Activated naive CD8-positive, alpha-beta T cell treated with anti-CD3 and anti-CD28 coated beads, Interleukin-2, amount 50 U/mL, for 24 hours (primary cell): ENCODE results near the gene RNF19B.
"Not testable (repeated sequence)": the region's sequence is repeated elsewhere in the genome, so short reads cannot be mapped to it uniquely, and the experiment has no call there.

Experiments used
- ATAC-seq: fragments of 150-1000 bp; cut with Tn5 transposase; one replicate; pipeline ENCODE4 v1.10.0; 2021
- DNase-seq: peaks from one replicate; pipeline ENCODE4 v3.0.0; 2021
- H3K27ac Mint-ChIP-seq: one replicate; pipeline ENCODE4 v1.8.0; 2021; ENCODE audit warnings: mild to moderate bottlenecking, mixed read lengths
- H3K27me3 Mint-ChIP-seq: one replicate; pipeline ENCODE4 v1.8.0; 2021; ENCODE audit warnings: mixed read lengths
- H3K36me3 Mint-ChIP-seq: one replicate; pipeline ENCODE4 v1.8.0; 2021; ENCODE audit warnings: low read depth, mixed read lengths
- H3K4me1 Mint-ChIP-seq: one replicate; pipeline ENCODE4 v1.8.0; 2021; ENCODE audit warnings: mixed read lengths
- H3K4me3 Mint-ChIP-seq: one replicate; pipeline ENCODE4 v1.8.0; 2021; ENCODE audit warnings: mild to moderate bottlenecking, moderate library complexity, mixed read lengths
- H3K9me3 Mint-ChIP-seq: one replicate; pipeline ENCODE4 v1.8.0; 2021; ENCODE audit warnings: mixed read lengths

RNF19B gene

DNA sequence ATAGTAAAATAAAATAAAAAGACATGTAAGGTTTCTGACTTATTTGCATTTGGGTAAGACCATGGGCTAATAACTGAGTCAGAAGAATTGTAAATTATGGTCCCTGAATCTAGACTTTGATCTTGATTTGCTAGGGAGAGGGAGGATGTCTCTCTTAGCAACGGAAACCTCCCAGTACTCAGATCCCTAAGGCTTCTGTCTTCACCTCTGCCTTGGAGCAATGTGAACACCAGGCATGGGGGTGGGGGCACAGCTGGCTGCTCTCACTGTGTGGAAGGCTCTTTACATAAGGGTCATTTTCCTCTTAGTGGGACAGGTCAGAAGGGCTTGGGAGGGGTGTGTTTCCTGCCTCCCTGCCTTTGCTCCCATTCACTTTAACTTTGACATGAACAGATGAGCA lies 46.4 kb downstream of the RNF19B start:
- no peak for ATAC-seq
- Mint-ChIP-seq H3K4me3 (no peak overlapping the region), H3K36me3 (no peaks in the 10 kb centered on the region), H3K27ac (no peak overlapping the region), H3K9me3 (no peaks in the 10 kb centered on the region), H3K4me1 (peaks cover 6% of the 10 kb centered on the region), H3K27me3 (peaks cover 56% of the 10 kb centered on the region)
- DNase-seq: no peak

DNA sequence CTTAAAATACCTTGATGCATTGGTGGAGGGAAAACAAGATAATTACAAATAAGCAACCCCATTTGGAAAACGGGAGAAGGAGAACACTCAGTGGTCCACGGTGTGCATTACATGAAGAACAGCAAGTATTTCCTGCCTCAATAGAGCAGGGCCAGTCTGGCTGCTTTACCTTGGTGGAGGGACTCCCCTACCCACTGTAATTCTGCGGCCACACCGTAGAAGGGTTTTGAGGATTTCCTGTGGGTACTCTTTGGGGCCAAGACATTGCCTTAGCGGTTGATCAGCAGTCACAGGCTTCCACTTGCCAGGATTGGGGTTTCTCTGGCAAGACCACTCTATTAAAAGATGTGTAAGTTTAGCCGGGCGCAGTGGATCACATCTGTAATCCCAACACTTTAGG lies 47.1 kb downstream of the RNF19B start:
- Mint-ChIP-seq H3K27ac (no peak overlapping the region), H3K9me3 (no peaks in the 10 kb centered on the region), H3K36me3 (no peaks in the 10 kb centered on the region), H3K27me3 (peaks cover 50% of the 10 kb centered on the region), H3K4me3 (no peak overlapping the region), H3K4me1 (peaks cover 6% of the 10 kb centered on the region)
- DNase-seq (no peak), ATAC-seq (peak; percentile 59)

DNA sequence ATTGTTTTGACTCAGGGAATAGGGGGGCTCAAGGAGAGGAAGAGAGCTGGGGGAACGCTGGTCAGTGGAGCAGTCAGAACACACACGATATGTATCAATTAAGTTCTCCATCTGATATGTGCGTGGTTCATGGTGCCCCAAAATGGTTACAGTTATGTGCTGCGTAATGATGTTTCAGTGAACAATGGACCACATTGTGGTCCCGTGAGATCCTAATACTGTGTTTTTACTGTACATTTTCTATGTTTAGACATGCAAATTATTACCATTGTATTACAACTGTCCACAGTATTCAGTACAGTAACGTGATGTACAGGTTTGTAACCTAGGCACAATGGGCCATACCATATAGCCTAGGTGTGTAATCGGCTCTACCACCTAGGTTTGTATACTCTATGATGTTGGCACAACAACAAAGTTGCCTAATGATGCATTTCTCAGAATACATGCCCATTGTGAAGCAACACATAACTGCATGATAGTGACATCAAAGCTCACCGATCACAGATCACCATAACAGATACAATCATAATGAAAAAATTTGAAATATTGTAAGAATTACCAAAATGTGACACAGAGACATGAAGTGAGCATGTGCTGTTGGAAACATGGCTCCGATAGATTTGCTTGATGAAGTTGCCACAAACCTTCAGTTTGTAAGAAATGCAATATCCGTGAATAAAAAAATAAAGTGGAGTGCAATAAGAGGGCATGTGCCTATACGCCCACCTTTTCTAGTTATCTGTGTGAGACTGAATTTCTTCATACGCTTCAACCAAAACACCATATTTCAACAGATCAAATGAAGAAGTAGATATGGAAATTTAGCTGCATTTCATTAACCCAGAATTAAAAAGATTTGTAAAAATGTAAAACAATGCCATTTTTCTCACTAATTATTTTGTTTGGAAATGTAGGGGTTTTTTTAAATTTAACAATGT lies 48.6 kb downstream of the RNF19B start:
- Mint-ChIP-seq H3K27me3 (peaks cover 37% of the 10 kb centered on the region), H3K36me3 (no peaks in the 10 kb centered on the region), H3K27ac (no peak overlapping the region), H3K4me1 (peaks cover 6% of the 10 kb centered on the region), H3K4me3 (no peak overlapping the region), H3K9me3 (no peaks in the 10 kb centered on the region)
- no peak for ATAC-seq
- no peak for DNase-seq

DNA sequence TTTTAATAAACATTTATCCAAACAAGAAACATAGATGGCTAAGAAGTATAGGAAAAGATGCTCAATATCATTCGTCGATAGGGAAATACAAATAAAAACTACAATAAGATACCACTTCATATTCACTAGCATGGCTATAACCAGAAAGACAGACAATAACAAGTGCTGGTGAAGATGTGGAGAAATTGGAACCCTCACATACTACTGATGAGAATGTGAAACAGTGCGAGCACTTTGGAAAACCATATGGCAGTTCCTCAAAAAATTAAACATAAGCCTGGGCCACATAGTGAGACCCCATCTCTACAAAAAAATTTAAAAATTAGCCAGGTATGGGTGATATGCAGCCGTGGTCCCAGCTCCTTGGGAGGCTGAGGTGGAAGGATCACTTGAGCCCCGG lies 54.3 kb downstream of the RNF19B start:
- peaks cover 8% of the 10 kb centered on the region for H3K27me3 Mint-ChIP-seq
- no peak overlapping the region for H3K4me3 Mint-ChIP-seq
- no peaks in the 10 kb centered on the region for H3K4me1 Mint-ChIP-seq
- H3K9me3 Mint-ChIP-seq: no peaks in the 10 kb centered on the region
- DNase-seq (no peak), ATAC-seq (no peak)
- no peaks in the 10 kb centered on the region for H3K36me3 Mint-ChIP-seq
- no peak overlapping the region for H3K27ac Mint-ChIP-seq

DNA sequence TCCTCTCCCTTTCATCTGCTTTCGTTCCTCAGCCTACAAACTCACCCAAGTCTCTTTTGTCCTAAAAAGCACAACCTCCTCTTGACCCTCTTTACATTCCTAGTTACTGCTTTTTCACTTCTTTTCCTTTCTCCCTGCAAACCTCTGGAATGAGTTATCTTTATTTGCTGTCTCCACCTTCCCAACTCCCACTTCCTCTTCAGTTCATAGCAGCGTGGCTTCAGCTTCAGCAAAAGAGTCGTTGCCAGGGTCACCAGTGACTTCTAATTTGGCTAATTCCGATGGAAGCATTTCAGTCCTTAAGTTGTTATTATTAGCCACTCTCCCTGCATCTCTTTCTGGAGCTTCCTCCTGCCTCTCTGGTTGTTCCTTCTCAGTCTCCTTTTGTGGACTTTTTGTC lies 57.2 kb downstream of the RNF19B start:
- Mint-ChIP-seq H3K36me3 (no peaks in the 10 kb centered on the region), H3K4me1 (no peaks in the 10 kb centered on the region), H3K27me3 (peaks cover 12% of the 10 kb centered on the region), H3K9me3 (no peaks in the 10 kb centered on the region), H3K4me3 (no peak overlapping the region), H3K27ac (no peak overlapping the region)
- ATAC-seq: no peak
- DNase-seq: no peak

DNA sequence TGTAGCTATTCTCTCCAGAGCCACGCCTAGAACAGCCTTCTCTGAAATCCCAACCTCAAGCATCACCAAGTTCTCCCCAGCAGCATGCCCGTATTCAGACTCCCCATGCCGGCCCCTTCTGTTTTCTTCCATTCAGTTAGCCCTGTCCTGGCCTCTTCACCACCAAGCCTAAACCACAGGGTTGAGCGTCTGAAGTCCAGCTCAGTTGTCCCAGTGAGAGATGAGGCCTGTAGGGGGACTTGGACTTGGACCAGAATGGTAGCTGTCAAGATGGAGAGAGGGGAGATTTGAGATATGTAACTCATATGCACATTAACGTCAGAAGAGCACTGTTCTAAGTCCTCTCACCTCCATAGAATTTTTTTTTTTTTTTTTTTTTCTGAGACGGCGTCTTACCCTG lies 58.0 kb downstream of the RNF19B start:
- H3K9me3 Mint-ChIP-seq: no peaks in the 10 kb centered on the region
- no peaks in the 10 kb centered on the region for H3K36me3 Mint-ChIP-seq
- peaks cover 1% of the 10 kb centered on the region for H3K4me1 Mint-ChIP-seq
- ATAC-seq (no peak), DNase-seq (no peak)
- H3K27ac Mint-ChIP-seq: no peak overlapping the region
- peaks cover 20% of the 10 kb centered on the region for H3K27me3 Mint-ChIP-seq
- no peak overlapping the region for H3K4me3 Mint-ChIP-seq

DNA sequence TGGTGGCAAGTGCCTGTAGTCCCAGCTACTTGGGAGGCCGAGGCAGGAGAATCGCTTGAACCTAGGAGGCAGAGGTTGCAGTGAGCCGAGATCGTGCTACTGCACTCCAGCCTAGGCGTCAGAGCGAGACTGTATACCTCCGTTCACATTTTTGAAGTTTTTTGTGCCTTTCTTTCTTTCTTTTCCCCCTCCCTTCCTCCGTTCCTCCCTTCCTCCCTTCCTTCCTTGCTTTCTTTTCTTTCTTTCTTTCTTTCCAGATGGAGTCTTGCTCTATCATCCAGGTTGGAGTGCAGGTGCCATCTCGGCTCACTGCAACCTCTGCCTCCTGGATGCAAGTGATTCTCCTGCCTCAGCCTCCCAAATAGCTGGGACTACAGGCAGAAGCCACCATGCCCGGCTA lies 59.0 kb downstream of the RNF19B start:
- H3K27ac Mint-ChIP-seq, H3K4me1 Mint-ChIP-seq, H3K9me3 Mint-ChIP-seq, H3K4me3 Mint-ChIP-seq, H3K36me3 Mint-ChIP-seq, DNase-seq, ATAC-seq: not testable (repeated sequence)
- peaks cover 25% of the 10 kb centered on the region for H3K27me3 Mint-ChIP-seq

DNA sequence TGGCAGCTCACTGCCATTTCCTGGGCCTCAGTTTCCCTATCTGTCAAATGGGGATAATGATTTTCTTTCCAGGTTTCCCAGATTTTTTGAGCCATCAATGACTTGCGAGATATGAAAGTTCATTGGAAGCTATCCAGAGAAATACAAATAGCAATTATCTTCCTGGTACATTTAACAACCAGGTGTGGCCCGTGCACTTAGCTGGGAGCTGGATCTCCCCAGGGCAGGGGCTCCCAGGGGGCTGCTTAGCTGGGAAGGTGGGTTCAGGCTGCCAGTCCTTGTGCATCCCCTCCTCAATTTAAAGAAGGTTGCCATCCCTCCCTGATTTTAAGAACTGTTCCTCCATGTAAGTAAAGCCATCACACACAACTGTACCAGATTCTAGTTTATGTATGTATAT lies 59.8 kb downstream of the RNF19B start:
- Mint-ChIP-seq H3K9me3 (no peaks in the 10 kb centered on the region), H3K27me3 (peaks cover 31% of the 10 kb centered on the region), H3K27ac (no peak overlapping the region), H3K36me3 (no peaks in the 10 kb centered on the region), H3K4me1 (peaks cover 4% of the 10 kb centered on the region), H3K4me3 (no peak overlapping the region)
- no peak for ATAC-seq
- DNase-seq: no peak

DNA sequence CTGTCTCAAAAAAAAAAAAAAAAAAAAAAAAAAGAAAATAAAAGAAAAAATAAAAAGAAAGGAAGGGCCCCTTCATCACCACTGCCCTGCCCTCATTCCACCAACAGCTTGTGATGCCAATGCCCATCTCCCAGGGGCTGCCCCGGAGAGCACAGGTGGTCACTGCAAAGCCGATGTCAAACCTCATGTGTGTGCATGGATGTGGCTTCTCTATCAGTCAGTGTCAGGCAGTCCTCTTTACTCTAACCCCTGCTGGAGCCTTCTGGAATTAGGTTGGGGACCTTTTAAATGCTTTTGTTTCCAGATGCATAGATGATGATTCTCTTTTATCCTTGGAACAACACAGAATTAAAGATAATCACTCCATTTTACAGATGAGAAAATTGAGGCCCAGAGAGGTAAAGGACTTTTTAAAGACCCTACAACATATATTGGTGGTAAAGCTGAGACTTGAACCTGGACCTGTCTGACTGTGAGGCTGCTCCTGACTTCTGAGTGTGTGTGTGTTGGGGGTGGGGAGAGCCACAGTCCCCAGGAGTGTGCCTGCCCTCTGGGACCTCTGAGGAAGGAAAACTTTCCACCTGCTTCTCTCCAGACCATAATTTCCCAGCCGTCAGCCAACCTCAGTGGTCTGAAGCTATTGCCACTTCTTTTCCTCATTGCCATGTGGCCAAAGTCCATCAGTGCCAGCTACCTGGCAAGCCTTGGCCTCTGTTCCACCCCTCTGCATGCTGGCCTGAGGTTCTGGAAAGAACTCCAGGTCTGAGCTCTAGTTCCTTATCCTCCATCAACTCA lies 60.4 kb downstream of the RNF19B start:
- ATAC-seq (no peak), DNase-seq (no peak)
- no peaks in the 10 kb centered on the region for H3K9me3 Mint-ChIP-seq
- H3K4me3 Mint-ChIP-seq: no peak overlapping the region
- peaks cover 4% of the 10 kb centered on the region for H3K4me1 Mint-ChIP-seq
- H3K36me3 Mint-ChIP-seq: no peaks in the 10 kb centered on the region
- peaks cover 35% of the 10 kb centered on the region for H3K27me3 Mint-ChIP-seq
- H3K27ac Mint-ChIP-seq: no peak overlapping the region

DNA sequence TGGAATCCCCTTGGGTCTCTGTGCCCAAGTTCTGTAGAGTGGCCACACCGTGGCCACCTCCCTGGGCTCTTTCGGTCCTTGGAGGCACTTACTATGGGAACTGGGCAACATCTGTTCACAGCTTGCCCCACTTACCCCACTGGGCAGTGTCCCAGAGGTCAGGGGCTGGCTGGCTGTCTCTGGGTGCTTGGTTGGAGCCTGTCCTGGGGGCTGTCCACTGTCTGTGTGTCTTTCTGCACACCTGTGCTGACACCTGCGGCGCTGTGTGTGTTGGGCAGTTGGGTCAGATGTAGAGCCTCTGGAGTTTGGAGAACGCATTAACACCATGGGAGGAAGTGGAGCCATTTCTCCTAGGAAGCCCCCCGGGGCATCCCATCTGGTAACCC lies 62.1 kb downstream of the RNF19B start:
- H3K4me1 Mint-ChIP-seq: peaks cover 4% of the 10 kb centered on the region
- ATAC-seq (no peak), DNase-seq (no peak)
- H3K27ac Mint-ChIP-seq: no peak overlapping the region
- H3K9me3 Mint-ChIP-seq: no peaks in the 10 kb centered on the region
- H3K36me3 Mint-ChIP-seq: no peaks in the 10 kb centered on the region
- no peak overlapping the region for H3K4me3 Mint-ChIP-seq
- peaks cover 44% of the 10 kb centered on the region for H3K27me3 Mint-ChIP-seq

DNA sequence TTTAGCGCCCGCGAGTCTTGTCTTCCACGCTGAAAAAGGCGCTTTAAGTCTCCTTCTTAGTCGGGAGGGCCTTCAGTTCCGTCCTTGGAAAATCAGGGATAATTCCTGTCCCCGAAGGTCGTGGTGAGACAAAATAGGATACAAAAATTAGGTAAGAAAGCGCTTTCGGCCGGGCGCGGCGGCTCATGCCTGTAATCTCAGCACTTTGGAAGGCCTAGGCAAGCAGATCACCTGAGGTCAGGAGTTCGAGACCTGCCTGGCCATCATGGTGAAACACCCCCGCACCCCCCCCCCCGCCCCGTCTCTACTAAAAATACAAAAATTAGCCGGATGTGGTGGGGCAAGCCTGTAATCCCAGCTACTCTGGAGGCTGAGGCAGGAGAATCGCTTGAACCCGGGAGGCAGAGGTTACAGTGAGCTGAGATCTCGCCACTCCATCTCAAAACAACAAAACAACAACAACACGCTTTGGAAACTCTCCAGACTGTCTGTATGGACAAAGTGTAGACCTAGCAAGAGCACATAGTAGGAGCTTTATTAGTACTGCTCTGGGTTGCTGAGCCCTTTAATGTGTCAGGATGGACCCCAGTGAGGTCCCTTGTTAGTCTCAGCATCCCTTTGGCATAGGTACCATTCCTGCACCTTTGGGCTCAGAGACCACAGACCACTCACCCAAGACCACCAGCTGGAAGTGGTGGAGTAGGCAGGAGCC lies 62.6 kb downstream of the RNF19B start:
- no peak for DNase-seq

DNA sequence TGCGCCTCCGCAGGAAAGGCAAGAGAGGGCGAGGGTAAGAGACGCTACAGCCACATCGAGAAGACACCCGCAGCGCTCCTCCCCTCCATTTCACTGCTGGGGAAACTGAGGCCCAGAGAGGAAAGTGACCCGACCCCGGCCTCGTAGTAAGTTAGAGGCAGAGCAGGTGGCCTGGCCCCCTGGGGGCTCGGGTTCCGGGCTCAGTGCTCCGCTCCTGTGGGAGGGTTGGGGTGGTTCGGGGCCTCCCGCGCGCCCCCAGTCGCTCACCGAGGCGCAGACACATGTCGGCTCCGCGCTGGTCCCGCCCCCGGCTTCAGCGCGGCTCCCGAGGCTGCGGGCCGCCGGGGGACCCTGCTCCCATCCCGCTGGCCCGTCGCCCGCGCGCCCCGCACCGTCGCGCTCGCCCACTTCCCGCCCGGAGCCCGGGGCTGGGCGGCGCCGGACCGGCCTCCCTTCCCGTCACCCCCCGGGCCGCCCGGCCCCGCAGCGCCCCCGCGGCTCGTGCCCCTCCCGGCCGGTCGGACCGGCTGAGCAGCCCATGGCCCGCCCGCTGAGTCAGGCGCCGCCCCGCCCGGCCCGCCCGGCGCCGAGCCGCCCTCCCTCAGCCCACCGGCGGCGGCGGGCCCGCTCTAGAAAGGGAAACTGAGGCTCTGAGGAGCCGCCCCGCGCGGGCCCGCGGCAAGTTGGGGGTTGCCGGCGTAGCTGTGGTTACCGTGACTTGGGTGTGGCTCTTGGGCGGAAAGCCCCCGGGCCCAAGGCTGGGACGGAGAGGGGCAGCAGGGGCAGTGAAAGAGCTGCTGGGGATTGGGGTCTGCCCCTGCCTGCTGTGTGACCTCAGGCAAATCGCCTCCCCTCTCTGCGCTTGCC lies 63.4 kb downstream of the RNF19B start, which contains the start of gene TMEM54:
TSS of gene TMEM54 (minus strand) at position 434 of the 867 bp plus-strand sequence. CDS start at position 283, 151 bp downstream.
- Mint-ChIP-seq H3K27ac (no peak within 1 kb of the TSS), H3K4me3 (peak within 1 kb of the TSS; percentile 70), H3K27me3 (peaks cover 44% of the 10 kb centered on the region), H3K4me1 (peaks cover 4% of the 10 kb centered on the region), H3K9me3 (no peaks in the 10 kb centered on the region), H3K36me3 (no peaks in the 10 kb centered on the region)
- no peak for DNase-seq
- peak; percentile 57 for ATAC-seq

More for the DNA sequence above, 62.6 kb downstream of the RNF19B start:
- H3K36me3 Mint-ChIP-seq: no peaks in the 10 kb centered on the region
- no peaks in the 10 kb centered on the region for H3K9me3 Mint-ChIP-seq
- peaks cover 4% of the 10 kb centered on the region for H3K4me1 Mint-ChIP-seq
- H3K4me3 Mint-ChIP-seq: peak overlapping the region; percentile 70
- no peak for ATAC-seq
- peaks cover 44% of the 10 kb centered on the region for H3K27me3 Mint-ChIP-seq
- no peak overlapping the region for H3K27ac Mint-ChIP-seq

DNA sequence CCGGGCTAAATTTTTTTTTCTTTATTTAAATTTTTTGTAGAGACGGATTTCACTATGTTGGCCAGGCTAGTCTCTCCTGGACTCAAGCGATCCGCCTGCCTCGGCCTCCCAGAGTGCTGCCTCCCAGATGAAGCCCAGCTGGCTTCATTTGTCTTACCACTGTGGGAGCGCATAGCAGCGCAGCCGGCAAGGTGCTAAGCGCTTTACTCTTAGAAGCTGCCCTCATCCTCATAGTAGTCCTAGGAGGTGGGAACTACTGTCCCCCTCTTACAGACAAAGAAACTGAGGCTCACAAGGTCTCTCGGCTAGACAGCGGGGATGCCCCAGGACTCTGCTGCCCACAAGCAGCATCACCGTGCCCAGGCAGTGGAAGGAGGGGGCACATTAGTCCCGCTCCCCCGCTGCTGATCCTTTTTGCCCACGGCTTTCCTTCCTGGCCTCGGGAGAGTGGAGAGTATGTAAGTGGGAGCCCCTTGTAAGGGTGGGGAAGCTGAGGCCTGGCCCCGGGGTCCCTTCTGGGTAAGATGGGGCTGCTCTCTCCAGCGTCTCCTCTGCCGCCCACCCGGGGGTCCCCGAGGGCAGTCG lies 64.1 kb downstream of the RNF19B start:
- Mint-ChIP-seq H3K4me3 (peak overlapping the region; percentile 50), H3K36me3 (no peaks in the 10 kb centered on the region), H3K9me3 (no peaks in the 10 kb centered on the region), H3K4me1 (peaks cover 4% of the 10 kb centered on the region), H3K27me3 (peaks cover 47% of the 10 kb centered on the region), H3K27ac (no peak overlapping the region)
- no peak for ATAC-seq
- DNase-seq: no peak
